ENCODE results near the gene FAM221B. TPM values are rescaled to one million over a fixed set of nuclear protein-coding genes. Genes with fewer than 3 reads are reported as not detected.

The FAM221B gene
- total RNA-seq, 3 donors from 2014 or later (not counting 1 experiment from before 2014, with no cell fraction given) = not detected

- Mint-ChIP-seq H3K27me3 (ENCODE audit: low read depth in 2 of 2) (no peaks in the 10 kb centered on the region), H3K9me3 (no peaks in the 10 kb centered on the region), H3K36me3 (no peaks in the 10 kb centered on the region), H3K4me3 (no peak overlapping the region), H3K27ac (no peak overlapping the region), H3K4me1 (peaks cover 0 to 9% of the 10 kb centered on the region in 2 donors)
- ATAC-seq (no peak), DNase-seq (no peak)
- TF ChIP-seq CTCF (IDR thresholded peaks at IDR 0.05) = no peak
- intact Hi-C loops (cut with micrococcal nuclease) = no loop called here
- Histone ChIP-seq H3K27me3 (ENCODE audit: control insufficient read depth, insufficient read depth, low read length) (no peaks in the 10 kb centered on the region), H3K4me3 (ENCODE audit: low read length) (no peak overlapping the region), H3K9me3 (ENCODE audit: control insufficient read depth, insufficient read depth, low read length) (no peaks in the 10 kb centered on the region), H3K36me3 (ENCODE audit: control insufficient read depth, insufficient read depth, low read length) (no peaks in the 10 kb centered on the region), H3K4me1 (ENCODE audit: control insufficient read depth, insufficient read depth, low read length) (no peaks in the 10 kb centered on the region), H3K27ac (ENCODE audit: low read length) (no peak overlapping the region)
- 92% methylated on average over 3 of the region's 6 CpGs for WGBS (ENCODE audit: insufficient coverage)
Measured at GRCh38 chr9:35797311-35798109, 31.0 kb downstream of the FAM221B start.

GRCh38 chr9:35795695-35796094 lies 32.8 kb downstream of the FAM221B start:
- H3K27ac Mint-ChIP-seq = no peak overlapping the region
- no peaks in the 10 kb centered on the region for H3K9me3 Mint-ChIP-seq
- no peaks in the 10 kb centered on the region for H3K27me3 ChIP-seq (ENCODE audit: control insufficient read depth, insufficient read depth, low read length)
- H3K36me3 Mint-ChIP-seq = no peaks in the 10 kb centered on the region
- H3K4me3 ChIP-seq (ENCODE audit: low read length) = no peak overlapping the region
- no peaks in the 10 kb centered on the region for H3K9me3 ChIP-seq (ENCODE audit: control insufficient read depth, insufficient read depth, low read length)
- intact Hi-C loops (cut with micrococcal nuclease) = no loop called here
- H3K36me3 ChIP-seq (ENCODE audit: control insufficient read depth, insufficient read depth, low read length) = no peaks in the 10 kb centered on the region
- no peaks in the 10 kb centered on the region for H3K4me1 ChIP-seq (ENCODE audit: control insufficient read depth, insufficient read depth, low read length)
- no peak for DNase-seq
- no peak for ATAC-seq
- H3K27ac ChIP-seq (ENCODE audit: low read length) = no peak overlapping the region
- no peak overlapping the region for H3K4me3 Mint-ChIP-seq
- peaks cover 0 to 16% of the 10 kb centered on the region in 2 donors for H3K4me1 Mint-ChIP-seq
- no peak for TF ChIP-seq CTCF (IDR thresholded peaks at IDR 0.05)
- peaks cover 0 to 5% of the 10 kb centered on the region in 2 donors for H3K27me3 Mint-ChIP-seq (ENCODE audit: low read depth in 2 of 2)

- H3K4me3 Mint-ChIP-seq = no peak overlapping the region
- no peak for TF ChIP-seq CTCF (IDR thresholded peaks at IDR 0.05)
Measured at GRCh38 chr9:35793461-35793860, 35.1 kb downstream of the FAM221B start.

GRCh38 chr9:35792826-35793225 lies 35.7 kb downstream of the FAM221B start:
- no peak overlapping the region for H3K4me3 ChIP-seq (ENCODE audit: low read length)
- H3K36me3 ChIP-seq (ENCODE audit: control insufficient read depth, insufficient read depth, low read length) = no peaks in the 10 kb centered on the region
- Mint-ChIP-seq H3K27me3 (ENCODE audit: low read depth in 2 of 2) (peaks cover 0 to 9% of the 10 kb centered on the region in 2 donors), H3K9me3 (no peaks in the 10 kb centered on the region), H3K4me1 (peaks cover 0 to 21% of the 10 kb centered on the region in 2 donors), H3K36me3 (no peaks in the 10 kb centered on the region), H3K4me3 (no peak overlapping the region), H3K27ac (no peak overlapping the region)
- TF ChIP-seq CTCF (IDR thresholded peaks at IDR 0.05) = no peak
- no peaks in the 10 kb centered on the region for H3K27me3 ChIP-seq (ENCODE audit: control insufficient read depth, insufficient read depth, low read length)
- H3K9me3 ChIP-seq (ENCODE audit: control insufficient read depth, insufficient read depth, low read length) = no peaks in the 10 kb centered on the region
- H3K4me1 ChIP-seq (ENCODE audit: control insufficient read depth, insufficient read depth, low read length) = no peaks in the 10 kb centered on the region
- no peak for ATAC-seq
- no peak for DNase-seq
- intact Hi-C loops (cut with micrococcal nuclease) = no loop called here
- WGBS (ENCODE audit: insufficient coverage) = 97% methylated on average over 14 of the region's 14 CpGs
- H3K27ac ChIP-seq (ENCODE audit: low read length) = no peak overlapping the region

More at GRCh38 chr9:35793461-35793860, 35.1 kb downstream of the FAM221B start:
- H3K4me1 Mint-ChIP-seq = peaks cover 0 to 21% of the 10 kb centered on the region in 2 donors
- peaks cover 0 to 9% of the 10 kb centered on the region in 2 donors for H3K27me3 Mint-ChIP-seq (ENCODE audit: low read depth in 2 of 2)
- H3K27me3 ChIP-seq (ENCODE audit: control insufficient read depth, insufficient read depth, low read length) = no peaks in the 10 kb centered on the region
- no peaks in the 10 kb centered on the region for H3K36me3 ChIP-seq (ENCODE audit: control insufficient read depth, insufficient read depth, low read length)
- no peaks in the 10 kb centered on the region for H3K36me3 Mint-ChIP-seq
- H3K9me3 ChIP-seq (ENCODE audit: control insufficient read depth, insufficient read depth, low read length) = no peaks in the 10 kb centered on the region
- no peaks in the 10 kb centered on the region for H3K9me3 Mint-ChIP-seq
- H3K4me3 ChIP-seq (ENCODE audit: low read length) = no peak overlapping the region
- WGBS (ENCODE audit: insufficient coverage) = 94% methylated on average over 2 of the region's 2 CpGs
- no peaks in the 10 kb centered on the region for H3K4me1 ChIP-seq (ENCODE audit: control insufficient read depth, insufficient read depth, low read length)
- no peak overlapping the region for H3K27ac Mint-ChIP-seq
- no peak for DNase-seq
- intact Hi-C loops (cut with micrococcal nuclease) = no loop called here
- no peak for ATAC-seq
- H3K27ac ChIP-seq (ENCODE audit: low read length) = no peak overlapping the region
